ENCODE measurements around the gene TUBG2. TPM values are rescaled to one million over a fixed set of nuclear protein-coding genes. Genes with fewer than 3 reads are reported as not detected.
A peak's percentile ranks its signal among the peaks of the same experiment; 100 is the strongest.

TUBG2 gene
- total and polyA plus RNA-seq, 2 donors from 2014 or later, result 19.9 to 39.9 TPM

GRCh38 chr17:42677012-42677857 is 18.2 kb downstream of the TUBG2 start:
- TF ChIP-seq CTCF (IDR thresholded peaks at IDR 0.05; ENCODE audit: borderline replicate concordance, extremely low read depth, insufficient read depth), result no peak
- peak; percentile 79 for FAIRE-seq
- peaks cover 0 to 37% (median 3%) of the 10 kb centered on the region in 3 donors for H3K4me1 ChIP-seq (ENCODE audit: control insufficient read depth in 2 of 3, insufficient read depth in 2 of 3, low read depth in 1 of 3, low read length in 3 of 3)

GRCh38 chr17:42677921-42678781 is 19.1 kb downstream of the TUBG2 start:
- no peak for FAIRE-seq

More at GRCh38 chr17:42677012-42677857, 18.2 kb downstream of the TUBG2 start:
- intact Hi-C loops (cut with DNase I), result no loop called here
- peak overlapping the region; percentile 89 to 97 for H3K27ac ChIP-seq (ENCODE audit: low read depth in 2 of 2, low read length in 2 of 2)
- DNase-seq, result peak; percentile 100
- peak overlapping the region; percentile 68 to 89 (median 73) for H3K4me3 ChIP-seq (ENCODE audit: low read length in 3 of 3)
- H3K9me3 ChIP-seq (ENCODE audit: control insufficient read depth in 2 of 3, insufficient read depth in 1 of 3, low read length in 3 of 3), result no peaks in the 10 kb centered on the region
- H3K36me3 ChIP-seq (ENCODE audit: control insufficient read depth in 2 of 3, insufficient read depth in 3 of 3, low read length in 3 of 3), result peaks cover 0 to 9% (median 0%) of the 10 kb centered on the region in 3 donors
- H3K27me3 ChIP-seq (ENCODE audit: control insufficient read depth, insufficient read depth, low read length), result no peaks in the 10 kb centered on the region
- peak overlapping the region in 2 of 3 donors; percentile 68 to 80 for H3K9ac ChIP-seq (ENCODE audit: low read length in 3 of 3)

GRCh38 chr17:42678951-42679491 is 19.9 kb downstream of the TUBG2 start:
- peaks cover 0 to 49% (median 3%) of the 10 kb centered on the region in 3 donors for H3K4me1 ChIP-seq (ENCODE audit: control insufficient read depth in 2 of 3, insufficient read depth in 2 of 3, low read depth in 1 of 3, low read length in 3 of 3)
- peak overlapping the region in 1 of 3 donors; percentile 83 for H3K9ac ChIP-seq (ENCODE audit: low read length in 3 of 3)
- peak overlapping the region in 2 of 3 donors; percentile 39 to 65 for H3K4me3 ChIP-seq (ENCODE audit: low read length in 3 of 3)
- no peaks in the 10 kb centered on the region for H3K9me3 ChIP-seq (ENCODE audit: control insufficient read depth in 2 of 3, insufficient read depth in 1 of 3, low read length in 3 of 3)
- H3K27ac ChIP-seq (ENCODE audit: low read depth in 2 of 2, low read length in 2 of 2), result peak overlapping the region; percentile 91 to 97
- FAIRE-seq, result no peak
- intact Hi-C loops (cut with DNase I), result no loop called here
- TF ChIP-seq CTCF (IDR thresholded peaks at IDR 0.05; ENCODE audit: borderline replicate concordance, extremely low read depth, insufficient read depth), result peak; percentile 15
- no peaks in the 10 kb centered on the region for H3K36me3 ChIP-seq (ENCODE audit: control insufficient read depth in 2 of 3, insufficient read depth in 3 of 3, low read length in 3 of 3)
- H3K27me3 ChIP-seq (ENCODE audit: control insufficient read depth, insufficient read depth, low read length), result peaks cover 3% of the 10 kb centered on the region
- peak in 4 of 5 donors; percentile 37 to 88 (median 82) for DNase-seq

More at GRCh38 chr17:42677921-42678781, 19.1 kb downstream of the TUBG2 start:
- DNase-seq, result peak; percentile 87 to 96 (median 93)
- peaks cover 0 to 1% (median 0%) of the 10 kb centered on the region in 3 donors for H3K36me3 ChIP-seq (ENCODE audit: control insufficient read depth in 2 of 3, insufficient read depth in 3 of 3, low read length in 3 of 3)
- peak overlapping the region; percentile 89 to 97 for H3K27ac ChIP-seq (ENCODE audit: low read depth in 2 of 2, low read length in 2 of 2)
- H3K4me1 ChIP-seq (ENCODE audit: control insufficient read depth in 2 of 3, insufficient read depth in 2 of 3, low read depth in 1 of 3, low read length in 3 of 3), result peaks cover 0 to 46% (median 3%) of the 10 kb centered on the region in 3 donors
- no peak for TF ChIP-seq CTCF (IDR thresholded peaks at IDR 0.05; ENCODE audit: borderline replicate concordance, extremely low read depth, insufficient read depth)
- no peaks in the 10 kb centered on the region for H3K9me3 ChIP-seq (ENCODE audit: control insufficient read depth in 2 of 3, insufficient read depth in 1 of 3, low read length in 3 of 3)
- H3K4me3 ChIP-seq (ENCODE audit: low read length in 3 of 3), result peak overlapping the region; percentile 65 to 78 (median 74)
- intact Hi-C loops (cut with DNase I), result no loop called here
- no peaks in the 10 kb centered on the region for H3K27me3 ChIP-seq (ENCODE audit: control insufficient read depth, insufficient read depth, low read length)
- H3K9ac ChIP-seq (ENCODE audit: low read length in 3 of 3), result peak overlapping the region; percentile 19 to 83 (median 67)
